Subcutaneous adipose tissue (tissue), 4 donors: Measurements from ENCODE around the gene TUBGCP2. TPM values are rescaled to one million over a fixed set of nuclear protein-coding genes. Genes with fewer than 3 reads are reported as not detected.

Source experiments
- CTCF ChIP-seq: fragments of 450-650 bp; IDR thresholded peaks from one replicate; pipeline ENCODE4 v1.5.1; 2016; ENCODE audit warnings: low read depth, mild to moderate bottlenecking, control low read depth, antibody characterized with exemption, moderate library complexity
- total RNA-seq, 4 donors: library from RNA; depleted of rRNA; stranded (reverse); fragments of >200 nt; gene quantifications; one replicate each; pipeline ENCODE4 v1.1.0, GENCODE V29; 2016

Gene TUBGCP2
- total RNA-seq, 4 donors from 2014 or later = 24.5 to 43.9 (median 36.8) TPM

- TF ChIP-seq CTCF = no peak
Measured at GRCh38 chr10:133258066-133258817, 50.4 kb downstream of the TUBGCP2 start.

GRCh38 chr10:133257489-133258065 lies 51.1 kb downstream of the TUBGCP2 start:
- TF ChIP-seq CTCF = no peak

GRCh38 chr10:133255323-133255722 lies 53.3 kb downstream of the TUBGCP2 start:
- TF ChIP-seq CTCF = no peak

- no peak for TF ChIP-seq CTCF
Measured at GRCh38 chr10:133254421-133255120, 54.1 kb downstream of the TUBGCP2 start.

GRCh38 chr10:133253361-133253955 lies 55.2 kb downstream of the TUBGCP2 start:
- TF ChIP-seq CTCF = no peak

- no peak for TF ChIP-seq CTCF
Measured at GRCh38 chr10:133252223-133252552, 56.5 kb downstream of the TUBGCP2 start.
